ENCODE measurements around the gene SLC7A5.
A peak's percentile ranks its signal among the peaks of the same experiment; 100 is the strongest.
"Not testable (repeated sequence)": the region's sequence is repeated elsewhere in the genome, so short reads cannot be mapped to it uniquely, and the experiment has no call there.

SLC7A5 gene

DNA sequence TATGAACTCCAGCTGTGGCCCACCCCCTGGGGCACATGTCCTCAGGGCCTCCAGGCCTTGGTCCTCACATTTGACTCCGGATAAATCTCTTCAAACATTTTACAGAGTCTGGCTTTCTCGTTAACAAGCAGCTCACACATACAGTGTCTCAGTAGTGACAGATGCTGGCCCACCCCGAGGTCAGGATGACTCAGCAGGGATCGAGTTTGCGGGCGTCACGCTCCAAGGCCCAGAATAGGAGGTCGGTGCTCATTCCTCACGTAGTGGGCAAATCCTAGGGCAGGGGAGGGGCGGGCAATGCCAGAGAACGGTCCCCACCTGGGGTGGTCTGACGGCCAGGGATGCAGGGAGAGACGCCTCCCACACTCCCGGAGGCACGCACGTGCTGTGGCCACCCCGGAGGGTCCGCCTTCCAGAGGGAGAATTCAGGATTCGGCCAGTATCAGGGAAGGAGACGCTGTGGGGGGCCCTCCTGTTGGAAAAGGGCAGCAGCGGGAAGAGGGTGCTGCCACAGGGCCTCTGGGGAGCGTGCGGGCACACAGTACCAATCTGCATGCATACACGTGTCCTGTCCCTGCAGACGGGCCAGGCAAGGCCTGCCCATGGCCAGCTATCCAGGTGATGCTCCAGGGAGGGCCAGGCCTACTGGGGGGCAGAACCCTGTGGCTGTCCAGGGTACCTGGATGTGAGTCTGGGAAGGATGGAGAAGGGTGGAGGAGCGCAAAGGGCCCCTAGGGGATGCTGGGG, 8.6 kb downstream of the SLC7A5 start:
- no peak for DNase-seq

DNA sequence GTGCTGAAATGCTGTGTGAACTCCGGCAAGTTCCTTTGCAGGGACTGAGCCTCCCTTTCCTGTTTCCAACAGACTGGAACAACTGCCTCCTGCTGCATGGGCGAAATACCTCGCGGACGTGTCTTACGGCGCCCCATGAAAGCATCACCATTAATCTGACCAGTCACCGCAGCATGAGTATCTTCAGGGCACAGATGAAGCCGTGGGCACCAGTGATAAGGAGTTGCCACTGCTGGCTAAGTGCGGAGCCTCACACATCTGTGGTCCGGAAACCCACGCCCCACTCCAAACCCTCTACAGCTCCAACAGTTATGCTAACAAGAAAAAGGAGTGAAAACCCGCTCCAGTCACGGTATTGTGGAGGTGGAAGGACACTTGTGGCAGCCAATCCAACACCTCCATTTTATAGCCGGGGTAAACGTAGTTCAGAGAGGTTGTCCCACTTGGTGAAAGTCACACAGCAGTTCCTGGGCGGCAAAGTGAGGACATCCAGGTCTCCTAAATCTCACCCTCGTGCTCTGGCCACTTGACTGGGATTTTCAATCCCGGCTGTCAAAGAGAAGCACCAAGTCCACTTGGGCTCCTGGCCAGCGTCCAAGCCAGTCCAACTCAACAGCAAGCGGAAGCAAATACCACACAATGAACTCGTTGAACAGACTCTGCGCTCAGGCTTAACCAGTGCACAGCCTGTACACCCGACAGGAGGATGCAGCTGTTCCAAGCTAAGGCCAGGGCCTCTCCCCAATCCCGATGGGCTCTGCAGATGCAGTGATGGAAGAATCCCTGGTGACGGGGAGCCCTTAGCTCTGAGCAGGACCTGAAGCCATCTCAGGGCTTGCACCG, 10.9 kb downstream of the SLC7A5 start:
- DNase-seq: not testable (repeated sequence)

DNA sequence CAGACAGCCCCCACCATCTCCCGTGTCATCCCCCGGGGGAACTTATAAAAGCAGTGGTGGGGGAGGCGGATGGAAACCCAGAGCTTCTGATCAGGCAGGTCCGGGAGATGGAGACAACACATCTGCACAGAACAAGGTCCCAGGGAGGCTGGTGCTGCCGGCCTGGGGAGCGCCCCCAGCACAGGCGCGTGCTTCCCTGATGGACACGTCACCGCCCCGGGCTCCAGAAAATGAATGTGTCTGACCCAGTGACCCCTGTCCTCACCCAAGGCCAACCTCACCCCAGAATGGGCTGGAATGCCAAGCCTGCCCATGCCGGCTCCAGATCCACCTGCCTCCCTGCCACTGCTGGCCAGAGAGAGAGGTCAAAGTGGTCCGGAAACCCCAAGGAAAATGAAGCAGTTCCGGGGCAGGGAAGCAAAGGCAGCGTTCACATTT, 12.5 kb downstream of the SLC7A5 start:
- no peak for DNase-seq

DNA sequence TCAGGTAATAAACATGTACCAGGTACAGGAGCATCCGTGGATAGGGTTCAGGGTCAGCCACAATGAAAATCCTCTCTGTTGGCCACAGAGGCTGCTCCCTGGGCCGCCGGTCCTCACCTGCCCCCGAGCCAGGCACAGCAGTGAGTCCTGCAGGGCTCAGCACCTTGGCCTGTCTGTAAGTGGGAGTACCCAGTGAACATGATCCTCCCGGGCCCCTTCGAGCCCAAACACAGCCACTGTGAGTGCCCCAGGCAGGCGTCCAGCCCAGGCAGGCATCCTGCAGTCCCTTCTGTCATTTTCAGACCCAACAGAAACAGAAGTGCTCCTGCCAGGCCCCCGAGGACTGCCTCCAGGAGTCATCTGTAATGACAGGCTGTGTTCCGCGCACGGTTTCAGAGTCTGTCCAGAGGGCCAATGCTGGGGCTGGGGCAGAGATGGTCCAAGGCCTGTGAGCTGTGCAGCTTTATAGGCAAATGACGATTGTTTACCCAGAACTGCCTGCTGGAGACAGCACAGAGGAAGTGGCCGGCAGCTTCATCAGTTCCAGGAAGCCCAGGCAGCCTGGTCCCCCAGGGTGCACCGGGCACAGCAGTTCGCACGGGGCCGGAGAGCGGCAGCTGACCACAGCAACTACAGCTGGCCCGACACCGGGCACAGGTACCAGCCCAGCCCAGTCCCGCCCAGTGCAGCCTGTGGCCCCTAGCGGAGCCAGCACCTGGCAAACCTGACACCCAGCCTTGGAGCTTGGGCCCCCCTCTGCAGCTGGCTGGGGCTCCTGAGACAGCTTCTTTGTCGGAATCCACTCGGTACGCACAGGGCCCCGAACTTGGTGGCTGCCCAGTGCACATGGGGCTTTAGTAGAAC, 13.2 kb downstream of the SLC7A5 start:
- DNase-seq: no peak

DNA sequence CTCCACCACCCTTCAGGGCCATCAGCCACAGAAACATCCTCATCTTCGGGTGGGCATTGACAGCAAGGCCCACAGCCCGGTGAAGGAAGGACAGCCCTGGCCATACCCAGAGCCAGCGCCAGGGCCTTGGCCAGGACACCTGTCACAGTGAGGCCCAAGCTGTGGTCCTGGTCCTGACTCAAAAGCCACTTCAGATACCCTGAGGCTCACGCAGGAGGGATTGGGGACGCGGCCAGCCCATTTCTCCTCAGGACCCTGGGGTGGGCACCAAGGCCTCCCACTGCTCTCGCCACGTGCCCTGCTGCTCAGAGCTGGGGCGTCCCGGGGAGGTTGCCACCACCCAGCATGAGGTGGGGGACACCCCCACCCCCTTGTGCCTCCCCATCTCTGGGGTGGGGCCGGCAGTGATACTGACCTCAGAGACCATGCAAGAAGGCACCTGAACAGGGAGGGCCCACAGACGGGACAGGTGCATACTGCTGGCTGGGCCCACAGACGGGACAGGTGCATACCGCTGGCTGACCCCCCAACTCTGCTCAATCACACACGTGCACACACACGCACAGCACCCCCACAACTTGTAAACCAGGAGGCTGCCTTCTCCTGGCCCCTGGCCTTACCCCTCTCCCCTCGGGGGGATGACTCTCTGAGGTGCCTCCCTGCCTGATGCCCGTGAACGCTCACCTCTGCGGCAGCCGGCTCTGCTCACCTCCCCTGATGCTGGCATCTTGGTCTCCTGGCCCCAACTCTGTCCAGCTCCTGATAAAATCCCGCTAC, 14.2 kb downstream of the SLC7A5 start:
- DNase-seq: no peak

DNA sequence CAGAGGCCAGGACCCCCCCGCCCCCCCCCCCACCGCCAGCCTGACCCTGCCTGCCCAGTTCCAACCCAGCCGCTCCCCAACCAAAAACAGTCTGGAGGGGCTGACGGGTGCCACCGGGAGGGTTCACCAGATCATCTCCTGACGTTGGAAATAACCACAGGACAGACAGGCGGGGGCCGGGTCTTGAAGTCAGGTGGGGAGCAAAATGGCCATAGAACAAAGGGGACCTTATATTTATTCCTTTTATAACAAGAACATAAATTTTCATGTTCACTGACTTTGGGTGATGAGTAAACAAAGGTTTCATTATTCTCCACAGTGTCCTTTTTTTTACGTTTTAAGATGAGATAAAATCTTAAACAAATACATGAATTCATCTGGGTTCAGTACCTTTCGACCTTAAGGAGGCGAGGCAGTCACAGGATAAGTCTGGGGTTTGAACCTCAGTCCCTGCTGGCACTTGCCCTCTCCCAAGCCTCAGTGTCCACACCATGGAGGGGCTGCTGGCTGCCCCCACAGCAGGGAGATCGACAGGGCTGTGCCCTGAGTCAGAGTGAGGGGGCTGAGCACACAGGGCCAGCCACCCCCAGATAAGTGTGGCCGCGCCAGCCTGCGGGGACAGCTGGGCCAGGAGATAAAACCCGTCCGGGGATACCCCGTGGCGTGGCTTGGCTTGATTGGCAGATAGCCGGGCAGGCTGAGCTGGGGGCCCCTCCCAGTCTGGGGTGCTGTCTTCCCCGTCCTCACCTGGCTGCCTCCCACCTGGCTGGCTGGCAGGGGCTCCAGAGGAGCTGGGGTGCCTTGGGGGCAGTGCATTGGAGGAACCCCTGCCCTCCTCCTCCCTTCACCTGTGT, 15.0 kb downstream of the SLC7A5 start:
- DNase-seq: no peak

DNA sequence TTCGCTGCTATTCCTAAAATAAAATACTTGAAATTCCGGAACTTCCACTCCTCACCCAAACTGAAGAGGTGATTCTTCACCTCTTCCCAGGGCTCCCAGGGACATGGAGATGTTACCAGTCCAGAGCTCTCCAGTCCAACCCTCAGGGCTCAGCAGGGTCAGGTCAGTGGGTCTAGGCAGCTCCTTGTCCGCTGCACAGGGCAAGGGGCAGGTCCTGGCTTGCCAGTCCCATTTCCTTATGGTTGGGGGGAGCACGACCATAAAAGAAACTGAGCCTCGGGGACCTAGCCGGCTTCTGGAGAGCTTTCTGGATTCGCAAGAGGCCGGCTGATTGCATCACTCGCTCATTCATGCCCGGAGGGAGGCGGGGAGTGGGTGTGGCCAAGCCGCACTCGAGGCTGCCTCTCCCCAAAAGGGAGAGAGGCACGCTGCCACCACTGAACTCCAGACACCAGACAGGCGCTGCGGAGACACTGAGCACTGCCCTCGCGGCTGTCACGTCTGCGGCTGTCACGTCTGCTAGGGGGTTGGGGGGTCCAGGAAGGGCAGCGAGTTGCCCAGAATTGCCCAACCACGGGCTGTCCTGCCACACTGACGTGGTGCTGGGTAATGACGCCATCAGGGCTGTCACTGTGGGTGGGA, 15.8 kb downstream of the SLC7A5 start:
- peak; percentile 89 for DNase-seq

DNA sequence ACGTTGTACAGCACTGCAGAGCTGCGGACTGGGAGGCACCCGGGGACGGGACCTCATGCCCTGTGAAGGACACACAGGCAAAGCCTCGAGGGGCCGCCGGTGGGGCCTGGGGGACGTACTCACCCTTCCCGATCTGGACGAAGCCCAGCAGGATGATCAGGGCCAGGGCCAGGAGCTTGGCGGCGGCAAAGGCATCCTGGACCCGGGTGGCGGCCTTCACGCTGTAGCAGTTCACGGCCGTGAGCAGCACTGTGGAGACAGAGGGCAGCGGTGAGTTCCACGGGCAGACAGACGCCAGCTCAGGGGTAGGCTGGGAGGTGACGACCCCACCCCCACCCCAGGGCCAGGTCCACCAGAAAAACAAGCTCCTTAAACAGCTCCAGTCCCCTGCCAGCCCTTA, 17.7 kb downstream of the SLC7A5 start:
- DNase-seq: no peak

DNA sequence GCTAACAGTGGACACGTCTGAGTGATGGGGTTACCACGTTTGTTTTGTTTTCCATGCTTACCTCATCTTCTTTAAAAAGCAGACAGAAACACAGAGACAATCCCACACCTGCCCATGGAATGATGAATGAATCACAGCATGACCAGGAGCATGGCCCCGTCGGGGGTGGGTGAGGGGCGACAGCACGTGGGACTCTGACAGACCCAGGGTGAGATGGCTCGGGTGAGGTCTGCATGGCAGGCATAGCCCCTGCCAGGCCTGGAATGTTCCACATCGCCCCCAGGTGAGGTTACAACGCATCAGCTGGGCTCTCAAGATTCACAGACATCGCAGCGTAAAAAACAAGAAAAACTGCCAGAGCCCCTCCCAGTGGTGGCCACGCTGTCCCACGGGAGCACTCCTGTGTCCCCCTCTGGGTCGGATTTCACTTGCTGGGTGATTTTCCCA, 18.1 kb downstream of the SLC7A5 start:
- DNase-seq: no peak

DNA sequence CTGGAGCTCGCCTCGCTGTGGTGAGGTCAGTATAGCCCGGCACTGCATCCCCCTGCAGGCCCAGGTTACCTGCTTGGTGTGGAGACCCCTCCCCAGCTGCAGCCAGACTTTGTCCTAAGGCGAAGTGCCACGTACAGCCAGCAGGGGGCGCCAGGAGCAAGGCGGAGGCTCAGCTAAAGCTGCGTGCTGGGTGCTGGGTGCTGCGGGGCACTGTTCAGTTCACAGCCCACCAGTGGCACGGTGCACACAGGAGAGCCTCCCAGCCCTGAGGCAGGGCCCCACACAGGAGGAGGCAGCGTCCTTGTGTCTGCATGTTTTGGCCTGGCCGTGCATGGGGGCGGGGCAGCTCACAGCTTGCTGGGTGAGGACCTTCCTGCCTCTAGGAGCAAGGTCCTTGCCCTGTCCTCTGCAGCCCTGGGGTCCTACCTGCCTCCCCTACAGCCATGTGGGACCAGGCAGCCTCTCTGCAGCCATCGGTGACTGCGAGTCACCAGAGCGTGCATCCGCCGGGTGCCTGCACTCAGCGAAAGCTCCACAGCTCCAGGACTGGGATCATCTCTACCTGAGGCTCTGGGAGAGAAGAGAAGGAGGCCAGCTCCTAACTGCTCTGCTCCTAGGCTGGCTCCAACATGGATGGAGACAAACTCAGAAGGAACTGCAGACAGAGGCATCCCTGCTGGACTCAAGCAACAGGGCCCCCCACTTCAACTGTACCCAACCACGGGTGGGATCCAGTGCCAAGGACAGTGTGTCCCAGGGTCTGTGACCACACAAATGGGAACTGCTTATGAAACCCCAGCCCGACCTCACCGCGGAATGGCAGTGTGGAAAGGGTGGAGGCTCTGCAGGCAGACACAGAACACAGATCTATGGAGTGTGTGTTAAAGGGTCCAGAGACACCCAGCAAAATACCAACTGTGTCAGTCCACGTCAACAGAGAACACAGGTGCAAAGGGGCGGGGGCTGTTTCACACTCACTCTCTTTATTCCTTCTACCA, 19.0 kb downstream of the SLC7A5 start:
- DNase-seq: peak; percentile 79

DNA sequence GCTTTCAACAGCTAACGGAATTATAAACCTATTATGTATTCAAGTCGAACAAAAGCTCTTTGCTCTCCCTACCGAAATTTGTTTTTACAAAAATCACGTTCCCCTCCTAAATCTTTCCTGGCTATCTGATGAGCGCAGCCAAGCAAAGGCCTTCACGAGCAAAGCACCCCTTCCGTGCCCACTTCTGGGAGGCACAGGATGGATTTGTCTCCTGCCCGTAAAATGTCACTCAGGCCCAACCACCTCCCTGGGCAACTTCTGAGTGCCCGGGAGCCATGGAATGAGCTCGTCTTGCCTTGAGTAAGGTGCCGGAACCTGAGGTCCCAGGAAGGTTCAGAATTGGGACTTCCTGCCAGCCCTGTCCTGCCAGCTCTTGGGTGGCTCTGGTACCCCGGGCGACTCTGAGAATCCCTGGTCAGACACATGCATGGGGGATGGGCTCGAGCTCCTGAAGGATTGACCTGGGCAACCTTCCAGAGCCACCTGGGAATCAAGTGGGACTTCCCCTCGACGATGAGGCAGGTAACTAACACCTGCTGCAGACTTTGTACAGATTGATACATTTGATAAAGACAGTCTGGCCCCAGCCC, 19.8 kb downstream of the SLC7A5 start:
- no peak for DNase-seq

DNA sequence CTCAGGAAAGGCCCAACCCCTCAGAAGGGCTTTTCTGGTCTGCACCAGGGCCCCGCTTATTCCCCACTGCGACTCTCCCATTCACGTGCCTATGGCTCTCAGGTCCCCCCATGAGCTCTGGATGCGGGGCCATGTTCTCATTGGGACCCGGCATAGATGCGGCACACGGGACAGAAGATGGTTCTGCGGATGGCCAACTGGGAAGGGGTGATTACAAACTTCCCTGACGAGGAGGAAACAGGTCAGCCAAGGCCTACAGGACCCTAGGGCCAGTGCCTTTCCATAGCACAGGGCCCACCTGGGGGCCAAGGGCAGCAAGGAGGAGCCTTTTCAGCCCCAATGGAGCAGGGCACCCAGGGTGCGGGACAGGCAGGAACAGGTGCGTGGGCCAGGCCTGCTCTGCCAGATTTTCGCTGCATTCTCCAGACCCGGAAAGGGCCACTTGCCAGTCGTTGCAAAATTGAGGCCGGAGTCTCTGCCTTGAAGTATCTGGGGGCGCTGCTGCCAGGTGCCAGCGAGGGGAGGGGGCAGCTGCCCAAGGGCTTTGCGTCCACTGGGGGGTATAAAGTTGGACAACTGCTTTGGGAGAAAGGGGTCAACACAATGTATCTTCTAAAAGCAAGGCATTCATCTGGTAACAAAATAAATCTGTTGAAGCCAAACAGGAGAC, 20.5 kb downstream of the SLC7A5 start:
- DNase-seq: no peak

DNA sequence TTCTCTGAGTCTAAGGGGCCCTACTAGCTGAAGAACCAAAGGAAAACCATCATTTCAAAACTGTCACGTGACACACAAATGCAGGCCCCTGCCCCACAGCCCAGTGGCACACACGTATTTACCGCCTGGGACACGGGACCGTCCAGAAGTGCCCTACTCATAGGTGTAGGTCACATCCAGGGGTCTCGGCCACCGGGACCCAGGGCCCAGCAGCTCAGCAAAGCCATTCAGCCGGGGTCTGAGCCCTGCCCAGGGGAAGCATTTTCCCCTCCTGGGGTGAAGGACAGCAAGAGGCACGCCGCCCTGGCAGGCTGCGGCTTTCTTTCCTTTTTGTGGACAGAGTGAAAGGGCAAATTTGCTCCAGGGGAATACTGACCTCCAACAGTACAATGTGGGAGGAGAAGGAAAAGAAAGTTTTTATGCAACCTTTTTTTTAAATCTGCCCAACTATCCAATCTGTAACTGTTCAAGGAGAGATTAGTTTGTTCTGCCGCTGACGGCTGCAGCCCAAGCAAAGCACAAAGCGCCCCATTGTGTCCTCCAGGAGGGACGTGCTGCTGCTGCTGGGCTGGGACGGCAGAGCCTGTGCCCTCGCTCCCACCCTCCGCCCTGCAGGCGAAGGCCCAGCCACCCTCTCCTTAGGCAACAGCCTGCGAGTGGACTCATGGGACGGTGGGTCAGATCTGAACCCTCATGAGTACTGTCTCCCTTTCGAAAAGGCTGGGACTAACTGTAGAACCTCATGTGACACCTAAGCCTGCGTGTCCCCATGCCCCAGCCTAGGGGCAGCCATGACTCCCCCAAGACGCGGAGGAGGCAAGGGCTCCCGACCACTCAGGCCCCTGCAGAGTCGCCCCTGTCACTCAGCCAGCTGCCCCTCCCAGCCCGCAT, 21.3 kb downstream of the SLC7A5 start:
- DNase-seq: no peak

DNA sequence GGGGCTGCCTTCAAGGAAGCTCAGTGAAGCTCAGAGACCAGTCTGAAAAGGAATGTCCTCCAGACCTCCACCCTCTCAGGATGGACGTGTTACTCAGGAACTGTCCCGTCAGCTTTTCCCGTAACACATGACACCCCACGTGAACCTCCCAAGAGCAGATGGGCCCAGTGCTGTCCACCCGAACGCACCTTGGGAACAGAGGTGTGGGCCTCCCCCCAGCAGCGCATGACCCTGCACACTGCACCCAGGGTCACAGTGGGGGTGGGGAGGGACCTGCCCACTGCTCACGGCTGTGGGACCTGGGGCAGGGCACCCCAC, 21.9 kb downstream of the SLC7A5 start:
- DNase-seq: no peak

DNA sequence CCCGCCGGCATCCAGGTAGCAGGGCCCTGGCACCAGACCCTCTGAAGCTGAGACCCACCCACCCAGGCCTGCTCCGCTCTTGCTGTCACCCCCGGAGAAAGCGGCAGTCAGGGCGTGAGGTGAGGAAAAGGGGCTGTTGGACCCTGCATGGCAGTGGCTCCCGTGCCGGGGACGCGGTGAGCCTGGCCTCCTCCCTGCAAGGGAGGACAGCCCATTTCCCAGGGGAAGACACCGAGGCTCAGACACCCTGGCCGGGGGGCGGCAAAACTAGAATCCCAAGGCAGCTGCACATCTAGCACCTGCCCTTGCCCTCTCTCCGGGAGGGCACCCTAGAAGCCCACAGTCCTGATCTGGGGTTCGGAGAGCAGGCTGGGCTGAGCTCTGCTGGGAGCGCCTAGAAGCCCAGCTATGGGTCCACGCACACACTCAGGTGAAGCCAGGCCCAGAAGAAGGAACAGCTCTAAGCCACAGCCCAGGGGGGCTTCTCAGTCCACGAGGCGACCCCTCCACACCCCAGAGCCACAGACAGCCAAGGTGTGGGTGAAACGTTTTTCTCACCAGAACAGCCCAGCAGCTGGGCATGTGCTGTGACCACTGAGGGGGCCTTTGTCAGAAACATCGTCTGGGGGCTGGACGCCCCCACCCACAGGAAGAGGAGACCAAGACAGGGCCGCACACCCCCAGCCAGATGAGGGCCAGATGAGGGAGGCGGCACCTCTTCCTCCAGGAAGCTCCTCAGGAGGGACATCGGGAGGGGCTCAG, 22.4 kb downstream of the SLC7A5 start:
- DNase-seq: no peak

DNA sequence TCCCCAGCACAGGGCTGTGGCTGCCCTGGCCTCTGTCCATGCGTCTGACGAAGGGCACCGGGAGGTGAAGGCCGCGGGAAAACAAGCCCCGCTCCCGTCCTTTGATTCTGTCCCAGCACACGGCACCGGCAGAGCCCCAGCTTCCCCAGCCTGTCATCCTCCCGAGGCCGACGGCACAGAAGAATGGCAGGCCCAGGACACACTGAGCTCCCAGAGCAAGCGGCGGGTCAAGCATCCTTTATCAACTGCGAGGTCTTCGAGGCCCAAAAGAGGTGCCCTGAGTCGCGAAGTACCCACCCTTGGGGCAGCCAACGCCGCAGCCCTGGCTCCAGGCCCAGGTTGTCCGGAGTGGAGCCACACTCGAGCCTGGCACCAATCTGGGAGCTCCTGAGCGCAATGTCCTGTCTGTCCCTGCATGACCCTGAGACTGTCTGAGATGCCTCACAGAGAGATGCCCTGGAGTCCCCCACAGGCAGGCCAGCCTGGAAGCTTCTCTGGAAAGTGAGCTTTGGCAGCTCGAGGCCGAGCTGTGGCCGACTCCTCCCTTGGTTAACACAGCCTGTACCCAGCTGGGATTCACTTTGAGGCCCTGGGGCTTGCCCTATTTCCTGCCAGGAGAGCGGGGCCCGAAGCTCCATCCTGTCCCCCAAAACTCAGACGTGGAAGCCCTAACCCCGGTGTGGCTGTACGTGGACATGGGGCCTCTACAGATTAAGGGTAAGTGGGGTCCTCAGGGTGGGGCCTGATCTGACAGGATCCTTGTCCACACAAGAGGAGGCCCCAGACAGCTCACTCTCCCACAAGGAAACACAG, 23.3 kb downstream of the SLC7A5 start:
- no peak for DNase-seq
